K562 (cell line): ENCODE data around the gene SKA3. TPM values are rescaled to one million over a fixed set of nuclear protein-coding genes. Genes with fewer than 3 reads are reported as not detected.

Source experiments
- ATAC-seq: fragments of 200-7000 bp; cut with Tn5 transposase; 3 replicates; pipeline ENCODE4 v1.9.1; 2020; ENCODE audit warnings: moderate library complexity
- BruUV-seq: library from RNA; stranded (reverse); fragments of 400-500 nt; replicated peaks from 2 replicates; lab custom pipeline; 2021; lab: Mats Ljungman, UMichigan
- CTCF ChIA-PET: fragments of 300-600 bp; formaldehyde crosslinking; extraction: SDS; loops from one replicate; lab custom pipeline; 2021; ENCODE audit warnings: low intra/inter-chr PET ratio; lab: Yijun Ruan, JAX
- POLR2A ChIA-PET: fragments of 300-600, 350-650 bp; sonication (Branson Sonifier 250); formaldehyde crosslinking; extraction: SDS; loops from one replicate; lab custom pipeline; 2021; ENCODE audit warnings: antibody characterized with exemption, inconsistent platforms; lab: Yijun Ruan, JAX
- DNase-seq, 4 experiments: peaks; one replicate each; pipeline versions ENCODE4 v3.0.0 to v3.0.0-alpha.2; 2011 to 2018; ENCODE audit warnings: low spot score in 3 of 4, mixed read lengths in 3 of 4; ENCODE audit errors: extremely low read depth in 1 of 4
- FAIRE-seq: peaks from 2 replicates; lab custom pipeline; 2011; peaks lifted over from hg19 to GRCh38; lab: Jason Lieb, UNC
- H2AFZ ChIP-seq: 2 replicates; pipeline ENCODE4 v1.6.0; 2011; ENCODE audit warnings: low read depth, low read length, control low read depth, inconsistent platforms
- H3K27ac ChIP-seq: fragments of 200-600 bp; 3 replicates; pipeline ENCODE4 v1.8.0; 2011; ENCODE audit warnings: low read depth, mild to moderate bottlenecking, control low read depth, inconsistent platforms, low read length, moderate library complexity, mixed read lengths; ENCODE audit errors: extremely low read depth
- H3K27me3 ChIP-seq, 2 experiments: fragments of 300-600 bp in 1 of 2; 2 replicates in 1 of 2; 3 replicates in 1 of 2; pipeline versions ENCODE4 v1.6.0 to v1.8.0; 2011; ENCODE audit warnings: inconsistent platforms in 2 of 2, low read length in 2 of 2, mild to moderate bottlenecking in 1 of 2, mixed read lengths in 1 of 2, moderate library complexity in 1 of 2; ENCODE audit not compliant: control insufficient read depth in 2 of 2, insufficient read depth in 2 of 2
- H3K36me3 ChIP-seq: fragments of 300-600 bp; 3 replicates; pipeline ENCODE4 v1.8.0; 2011; ENCODE audit warnings: mild to moderate bottlenecking, low read length, inconsistent platforms; ENCODE audit not compliant: control insufficient read depth, insufficient read depth
- H3K4me1 ChIP-seq, 2 experiments: fragments of 200-600 bp in 1 of 2; replicated peaks in 1 of 2; 2 replicates in 1 of 2; 3 replicates in 1 of 2; pipeline versions ENCODE4 v1.5.1 to v1.8.0; 2011; ENCODE audit warnings: inconsistent platforms in 2 of 2, low read length in 2 of 2, mild to moderate bottlenecking in 1 of 2, mixed read lengths in 1 of 2, moderate library complexity in 1 of 2; ENCODE audit not compliant: control insufficient read depth in 2 of 2, insufficient read depth in 2 of 2
- H3K4me2 ChIP-seq: 2 replicates; pipeline ENCODE4 v1.6.1; 2011; ENCODE audit warnings: low read length, control low read depth, inconsistent platforms, mixed read lengths; ENCODE audit not compliant: insufficient read depth
- H3K4me3 ChIP-seq: fragments of 200-600 bp; sonication (generic), shearing (Covaris generic); 2 replicates; pipeline ENCODE4 v1.5.1; 2016; ENCODE audit warnings: control low read depth, inconsistent platforms
- H3K79me2 ChIP-seq: fragments of 200-600 bp; 3 replicates; pipeline ENCODE4 v1.8.0; 2011; ENCODE audit warnings: low read length, inconsistent platforms; ENCODE audit not compliant: control insufficient read depth, insufficient read depth
- H3K9ac ChIP-seq, 2 experiments: 2 replicates each; pipeline versions ENCODE4 v1.6.0 to v1.6.1; 2011; ENCODE audit warnings: low read depth in 2 of 2, low read length in 2 of 2, control low read depth in 1 of 2, inconsistent platforms in 1 of 2, mild to moderate bottlenecking in 1 of 2, mixed read lengths in 1 of 2; ENCODE audit not compliant: insufficient read depth in 1 of 2
- H3K9me1 ChIP-seq: one replicate; pipeline ENCODE4 v1.6.0; 2011; ENCODE audit warnings: inconsistent platforms, mild to moderate bottlenecking, low read length, moderate library complexity; ENCODE audit not compliant: control insufficient read depth, insufficient read depth
- H3K9me3 ChIP-seq: replicated peaks from 2 replicates; pipeline ENCODE4 v1.5.1; 2011; ENCODE audit warnings: low read depth, low read length, inconsistent platforms; ENCODE audit not compliant: control insufficient read depth, insufficient read depth
- H4K20me1 ChIP-seq: replicated peaks from 2 replicates; pipeline ENCODE4 v1.6.1; 2011; ENCODE audit warnings: low read length, inconsistent platforms, mixed read lengths; ENCODE audit not compliant: control insufficient read depth, insufficient read depth
- E2F4 ChIP-seq: sonication (generic); formaldehyde crosslinking; IDR thresholded peaks from 2 replicates; pipeline ENCODE4 v1.8.0; 2022; ENCODE audit warnings: mild to moderate bottlenecking, low read depth, missing genetic modification reagents
- JUNB ChIP-seq: fragments of 450-650 bp; formaldehyde crosslinking; conservative IDR thresholded peaks from 2 replicates; pipeline ENCODE4 v1.4.0; 2020; ENCODE audit warnings: mild to moderate bottlenecking
- NCOR1 ChIP-seq: fragments of 450-650 bp; IDR thresholded peaks from 2 replicates; pipeline ENCODE4 v1.6.1; 2016; ENCODE audit warnings: mild to moderate bottlenecking, moderate library complexity
- SUPT5H ChIP-seq: fragments of 450-650 bp; IDR thresholded peaks from 2 replicates; pipeline ENCODE4 v1.6.1; 2016
- TEAD2 ChIP-seq: fragments of 450-650 bp; IDR thresholded peaks from 2 replicates; pipeline ENCODE4 v1.6.1; 2016; ENCODE audit warnings: missing genetic modification characterization, control low read depth, missing compliant biosample characterization
- ZNF511 ChIP-seq: sonication (generic); formaldehyde crosslinking; IDR thresholded peaks from 2 replicates; pipeline ENCODE4 v1.8.0; 2022; ENCODE audit warnings: mild to moderate bottlenecking, missing genetic modification reagents
- ZSCAN29 ChIP-seq: fragments of 450-650 bp; IDR thresholded peaks from 2 replicates; pipeline ENCODE4 v1.6.1; 2017
- WGBS: fragments of 100-300 bp; shearing (Covaris generic); methylation state at CpG from one replicate; pipeline ENCODE4 v1.1.6; 2016; ENCODE audit warnings: low coverage, mixed read lengths; ENCODE audit not compliant: insufficient coverage; ENCODE audit errors: missing lambda C conversion rate; 5-methylcytosine and 5-hydroxymethylcytosine counted together
- in situ Hi-C: fragments of 300-500 bp; cut with MboI; formaldehyde crosslinking; loops from 4 replicates; pipeline ENCODE4 v1.15.0; 2018; ENCODE audit warnings: inconsistent platforms, mixed read lengths
- intact Hi-C: fragments of 100-400 bp; cut with micrococcal nuclease; formaldehyde crosslinking; loops from 2 replicates; pipeline ENCODE4 v1.14.2; 2022
- polyA plus RNA-seq, 8 experiments: library from polyadenylated mRNA; depleted of rRNA in 4 of 8; stranded (reverse) in 5 of 8; unstranded in 3 of 8; fragments of >200 nt; fragmentation: Nextera tagmentation in 2 of 8; fragmentation: Illumina TruSeq in 1 of 8; extraction: Ambion mirVana in 2 of 8; extraction: Trizol in 1 of 8; gene quantifications; 2 replicates each; pipeline versions ENCODE4 v1.2.1 to v1.2.3, GENCODE V29; 2011 to 2014; ENCODE audit warnings: inconsistent platforms in 1 of 8, missing spikeins in 1 of 8
- total RNA-seq, 7 experiments: library from RNA; depleted of rRNA in 6 of 7; stranded (reverse); fragments of >200 nt in 6 of 7; fragmentation: Illumina TruSeq in 2 of 7; extraction: Trizol in 2 of 7; gene quantifications; 2 replicates each; pipeline versions ENCODE4 v1.2.1 to v1.2.3, GENCODE V29; 2011 to 2021; ENCODE audit warnings: low replicate concordance in 1 of 7
- TF ChIP-seq, protein P1 (sequence below): fragments of 250-450 bp; sonication (Bioruptor Pico); IDR thresholded peaks from 2 replicates; pipeline ENCODE4 v1.8.0; 2022; ENCODE audit warnings: inconsistent platforms
- TF ChIP-seq, protein P2 (sequence below): fragments of 250-450 bp; sonication (Bioruptor Pico); IDR thresholded peaks from 2 replicates; pipeline ENCODE4 v1.5.0; 2022; ENCODE audit warnings: mild to moderate bottlenecking
- TF ChIP-seq, protein P3 (sequence below): fragments of 450-650 bp; formaldehyde crosslinking; IDR thresholded peaks from 2 replicates; pipeline ENCODE4 v1.4.0; 2020; ENCODE audit warnings: mild to moderate bottlenecking, moderate library complexity
- TF ChIP-seq, protein P4 (sequence below): fragments of 450-650 bp; IDR thresholded peaks from 2 replicates; pipeline ENCODE4 v1.6.1; 2016
- TF ChIP-seq, protein P5 (sequence below), 2 experiments: fragments of 450-650 bp in 1 of 2; sonication (generic) in 1 of 2; formaldehyde crosslinking; conservative IDR thresholded peaks; 2 replicates each; pipeline versions ENCODE4 v1.4.0 to v1.8.1; 2020 to 2022; ENCODE audit warnings: mild to moderate bottlenecking in 1 of 2, missing genetic modification reagents in 1 of 2

The SKA3 gene
- total and polyA plus RNA-seq, 9 of the 15 experiments (the other 6 are each of a cell fraction or from before 2014, with no cell fraction given): 17.0 to 53.3 (median 29.9) TPM

DNA sequence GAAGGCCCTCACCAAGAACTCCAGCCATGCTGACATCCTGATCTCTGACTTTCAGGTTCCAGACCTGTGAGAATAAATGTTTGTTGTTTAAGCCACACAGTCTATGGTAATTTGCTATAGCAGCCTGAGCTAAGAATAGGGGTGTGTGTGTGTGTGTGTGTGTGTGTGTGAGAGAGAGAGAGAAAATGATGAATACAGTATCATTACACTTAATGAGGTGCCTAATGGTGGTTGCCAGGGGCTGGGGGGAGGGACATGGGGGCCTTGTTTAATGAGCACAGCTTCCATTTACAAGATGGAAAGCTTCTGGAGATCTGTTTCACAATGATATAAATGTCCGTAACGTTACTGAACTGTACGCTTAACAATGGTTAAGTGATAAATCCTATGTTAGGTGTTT lies 61.1 kb downstream of the SKA3 start (continued):
- TF ChIP-seq E2F4 (no peak), ZSCAN29 (no peak), SUPT5H (no peak), JUNB (CRISPR knock-in tag) (no peak)
- TF ChIP-seq, protein P1, sequence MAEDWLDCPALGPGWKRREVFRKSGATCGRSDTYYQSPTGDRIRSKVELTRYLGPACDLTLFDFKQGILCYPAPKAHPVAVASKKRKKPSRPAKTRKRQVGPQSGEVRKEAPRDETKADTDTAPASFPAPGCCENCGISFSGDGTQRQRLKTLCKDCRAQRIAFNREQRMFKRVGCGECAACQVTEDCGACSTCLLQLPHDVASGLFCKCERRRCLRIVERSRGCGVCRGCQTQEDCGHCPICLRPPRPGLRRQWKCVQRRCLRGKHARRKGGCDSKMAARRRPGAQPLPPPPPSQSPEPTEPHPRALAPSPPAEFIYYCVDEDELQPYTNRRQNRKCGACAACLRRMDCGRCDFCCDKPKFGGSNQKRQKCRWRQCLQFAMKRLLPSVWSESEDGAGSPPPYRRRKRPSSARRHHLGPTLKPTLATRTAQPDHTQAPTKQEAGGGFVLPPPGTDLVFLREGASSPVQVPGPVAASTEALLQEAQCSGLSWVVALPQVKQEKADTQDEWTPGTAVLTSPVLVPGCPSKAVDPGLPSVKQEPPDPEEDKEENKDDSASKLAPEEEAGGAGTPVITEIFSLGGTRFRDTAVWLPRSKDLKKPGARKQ: no peak
- TF ChIP-seq, all 486 proteins: peak for 0

- Histone ChIP-seq H3K9ac (no peak overlapping the region), H3K36me3 (no peaks in the 10 kb centered on the region), H3K4me2 (no peak overlapping the region), H3K27ac (no peak overlapping the region), H3K27me3 (no peaks in the 10 kb centered on the region), H4K20me1 (no peaks in the 10 kb centered on the region), H3K9me3 (no peaks in the 10 kb centered on the region), H3K79me2 (no peaks in the 10 kb centered on the region), H3K4me3 (no peak overlapping the region), H3K4me1 (peaks cover 0 to 2% of the 10 kb centered on the region in 2 experiments; a peak in 1 of 5 replicates), H2AFZ (no peak overlapping the region), H3K9me1 (no peaks in the 10 kb centered on the region)
- no TSS peak for BruUV-seq
- intact Hi-C loops: no loop called here
- in situ Hi-C loops: no loop called here
- FAIRE-seq (no peak), DNase-seq (no peak), ATAC-seq (no peak)
- WGBS: 75% methylated on average over 8 of the region's 8 CpGs
- ChIA-PET CTCF (interaction anchor here (0.5 to 1.3 kb wide), 3 partner anchors 67 to 169 kb away, joined by 3 to 6 read pairs (median 5); no protein-coding TSS in a partner anchor), POLR2A (no interaction called here)
- TF ChIP-seq, protein P2, sequence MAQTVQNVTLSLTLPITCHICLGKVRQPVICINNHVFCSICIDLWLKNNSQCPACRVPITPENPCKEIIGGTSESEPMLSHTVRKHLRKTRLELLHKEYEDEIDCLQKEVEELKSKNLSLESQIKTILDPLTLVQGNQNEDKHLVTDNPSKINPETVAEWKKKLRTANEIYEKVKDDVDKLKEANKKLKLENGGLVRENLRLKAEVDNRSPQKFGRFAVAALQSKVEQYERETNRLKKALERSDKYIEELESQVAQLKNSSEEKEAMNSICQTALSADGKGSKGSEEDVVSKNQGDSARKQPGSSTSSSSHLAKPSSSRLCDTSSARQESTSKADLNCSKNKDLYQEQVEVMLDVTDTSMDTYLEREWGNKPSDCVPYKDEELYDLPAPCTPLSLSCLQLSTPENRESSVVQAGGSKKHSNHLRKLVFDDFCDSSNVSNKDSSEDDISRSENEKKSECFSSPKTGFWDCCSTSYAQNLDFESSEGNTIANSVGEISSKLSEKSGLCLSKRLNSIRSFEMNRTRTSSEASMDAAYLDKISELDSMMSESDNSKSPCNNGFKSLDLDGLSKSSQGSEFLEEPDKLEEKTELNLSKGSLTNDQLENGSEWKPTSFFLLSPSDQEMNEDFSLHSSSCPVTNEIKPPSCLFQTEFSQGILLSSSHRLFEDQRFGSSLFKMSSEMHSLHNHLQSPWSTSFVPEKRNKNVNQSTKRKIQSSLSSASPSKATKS (CRISPR knock-in tag): no peak
- no peak for TF ChIP-seq NCOR1
- TF ChIP-seq, protein P3, sequence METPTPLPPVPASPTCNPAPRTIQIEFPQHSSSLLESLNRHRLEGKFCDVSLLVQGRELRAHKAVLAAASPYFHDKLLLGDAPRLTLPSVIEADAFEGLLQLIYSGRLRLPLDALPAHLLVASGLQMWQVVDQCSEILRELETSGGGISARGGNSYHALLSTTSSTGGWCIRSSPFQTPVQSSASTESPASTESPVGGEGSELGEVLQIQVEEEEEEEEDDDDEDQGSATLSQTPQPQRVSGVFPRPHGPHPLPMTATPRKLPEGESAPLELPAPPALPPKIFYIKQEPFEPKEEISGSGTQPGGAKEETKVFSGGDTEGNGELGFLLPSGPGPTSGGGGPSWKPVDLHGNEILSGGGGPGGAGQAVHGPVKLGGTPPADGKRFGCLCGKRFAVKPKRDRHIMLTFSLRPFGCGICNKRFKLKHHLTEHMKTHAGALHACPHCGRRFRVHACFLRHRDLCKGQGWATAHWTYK (CRISPR knock-in tag): no peak
- no peak for TF ChIP-seq ZNF511 (CRISPR knock-in tag)
- TF ChIP-seq, protein P4, sequence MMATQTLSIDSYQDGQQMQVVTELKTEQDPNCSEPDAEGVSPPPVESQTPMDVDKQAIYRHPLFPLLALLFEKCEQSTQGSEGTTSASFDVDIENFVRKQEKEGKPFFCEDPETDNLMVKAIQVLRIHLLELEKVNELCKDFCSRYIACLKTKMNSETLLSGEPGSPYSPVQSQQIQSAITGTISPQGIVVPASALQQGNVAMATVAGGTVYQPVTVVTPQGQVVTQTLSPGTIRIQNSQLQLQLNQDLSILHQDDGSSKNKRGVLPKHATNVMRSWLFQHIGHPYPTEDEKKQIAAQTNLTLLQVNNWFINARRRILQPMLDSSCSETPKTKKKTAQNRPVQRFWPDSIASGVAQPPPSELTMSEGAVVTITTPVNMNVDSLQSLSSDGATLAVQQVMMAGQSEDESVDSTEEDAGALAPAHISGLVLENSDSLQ: no peak
- TF ChIP-seq, protein P5, sequence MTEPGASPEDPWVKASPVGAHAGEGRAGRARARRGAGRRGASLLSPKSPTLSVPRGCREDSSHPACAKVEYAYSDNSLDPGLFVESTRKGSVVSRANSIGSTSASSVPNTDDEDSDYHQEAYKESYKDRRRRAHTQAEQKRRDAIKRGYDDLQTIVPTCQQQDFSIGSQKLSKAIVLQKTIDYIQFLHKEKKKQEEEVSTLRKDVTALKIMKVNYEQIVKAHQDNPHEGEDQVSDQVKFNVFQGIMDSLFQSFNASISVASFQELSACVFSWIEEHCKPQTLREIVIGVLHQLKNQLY (CRISPR knock-in tag; conservative IDR thresholded peaks at IDR 0.05): no peak
- no peak for TF ChIP-seq TEAD2 (tag)
Measured at GRCh38 chr13:21111546-21111945, 64.8 kb downstream of the SKA3 start.
